ENCODE measurements around the gene LRRK1.

- no peak for TF ChIP-seq POLR2AphosphoS5 (IDR thresholded peaks at IDR 0.05; ENCODE audit: low read depth, low read length)
- TF ChIP-seq NFIC (IDR thresholded peaks at IDR 0.05; ENCODE audit: borderline replicate concordance), result no peak
- TF ChIP-seq TAF1 (IDR thresholded peaks at IDR 0.05; ENCODE audit: borderline replicate concordance, low read depth, low read length), result no peak
- no peak for TF ChIP-seq CTCF (IDR thresholded peaks at IDR 0.05)
- TF ChIP-seq, protein P1, sequence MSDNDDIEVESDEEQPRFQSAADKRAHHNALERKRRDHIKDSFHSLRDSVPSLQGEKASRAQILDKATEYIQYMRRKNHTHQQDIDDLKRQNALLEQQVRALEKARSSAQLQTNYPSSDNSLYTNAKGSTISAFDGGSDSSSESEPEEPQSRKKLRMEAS (IDR thresholded peaks at IDR 0.05; ENCODE audit: low read depth), result no peak
- TF ChIP-seq FOXM1 (IDR thresholded peaks at IDR 0.05; ENCODE audit: low read depth), result no peak
- TF ChIP-seq EP300 (IDR thresholded peaks at IDR 0.05; ENCODE audit: borderline replicate concordance in 1 of 2, low read depth in 1 of 2, low read length in 1 of 2), result no peak
- TF ChIP-seq USF2 (IDR thresholded peaks at IDR 0.05; ENCODE audit: borderline replicate concordance, low read depth, low read length), result no peak
- TF ChIP-seq SMC3 (IDR thresholded peaks at IDR 0.05; ENCODE audit: low read depth, low read length), result no peak
- no peak for TF ChIP-seq EZH2phosphoT487 (IDR thresholded peaks at IDR 0.05; ENCODE audit: borderline replicate concordance, low read depth)
- no peak for TF ChIP-seq RFX5 (IDR thresholded peaks at IDR 0.05; ENCODE audit: low read length)
- no peak for TF ChIP-seq YY1 (IDR thresholded peaks at IDR 0.05; ENCODE audit: low read depth)
- TF ChIP-seq SIN3A (IDR thresholded peaks at IDR 0.05; ENCODE audit: borderline replicate concordance, low read depth, low read length), result no peak
- TF ChIP-seq, protein P2, sequence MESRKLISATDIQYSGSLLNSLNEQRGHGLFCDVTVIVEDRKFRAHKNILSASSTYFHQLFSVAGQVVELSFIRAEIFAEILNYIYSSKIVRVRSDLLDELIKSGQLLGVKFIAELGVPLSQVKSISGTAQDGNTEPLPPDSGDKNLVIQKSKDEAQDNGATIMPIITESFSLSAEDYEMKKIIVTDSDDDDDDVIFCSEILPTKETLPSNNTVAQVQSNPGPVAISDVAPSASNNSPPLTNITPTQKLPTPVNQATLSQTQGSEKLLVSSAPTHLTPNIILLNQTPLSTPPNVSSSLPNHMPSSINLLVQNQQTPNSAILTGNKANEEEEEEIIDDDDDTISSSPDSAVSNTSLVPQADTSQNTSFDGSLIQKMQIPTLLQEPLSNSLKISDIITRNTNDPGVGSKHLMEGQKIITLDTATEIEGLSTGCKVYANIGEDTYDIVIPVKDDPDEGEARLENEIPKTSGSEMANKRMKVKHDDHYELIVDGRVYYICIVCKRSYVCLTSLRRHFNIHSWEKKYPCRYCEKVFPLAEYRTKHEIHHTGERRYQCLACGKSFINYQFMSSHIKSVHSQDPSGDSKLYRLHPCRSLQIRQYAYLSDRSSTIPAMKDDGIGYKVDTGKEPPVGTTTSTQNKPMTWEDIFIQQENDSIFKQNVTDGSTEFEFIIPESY (IDR thresholded peaks at IDR 0.05; ENCODE audit: borderline replicate concordance, low read depth), result no peak
Observed at GRCh38 chr15:101000271-101000681, 81.1 kb downstream of the LRRK1 start.
